ENCODE data around the gene PAGE2. TPM values are rescaled to one million over a fixed set of nuclear protein-coding genes. Genes with fewer than 3 reads are reported as not detected.

The PAGE2 gene
- total RNA-seq, 2 donors from 2014 or later = not detected

DNA sequence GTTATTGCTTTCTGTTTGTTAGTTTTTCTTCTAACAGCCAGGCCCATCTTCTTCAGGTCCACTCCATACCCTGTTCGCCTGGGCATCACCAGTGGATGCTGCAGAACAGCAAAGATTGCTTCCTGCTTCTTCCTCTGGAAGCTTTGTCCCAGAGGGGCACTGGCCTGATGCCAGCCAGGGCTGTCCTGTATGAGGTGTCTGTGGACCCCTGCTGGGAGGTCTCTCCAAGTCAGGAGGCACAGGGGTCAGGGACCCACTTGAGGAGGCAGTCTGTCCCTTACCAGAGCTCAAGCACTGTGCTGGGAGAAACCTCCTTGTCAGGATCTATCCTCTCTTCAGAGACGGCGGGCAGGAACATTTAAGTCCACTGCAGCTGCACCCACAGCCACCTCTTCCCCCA, 16.5 kb upstream of the PAGE2 start:
- DNase-seq (ENCODE audit: low spot score) = no peak
- TF ChIP-seq, protein P1, sequence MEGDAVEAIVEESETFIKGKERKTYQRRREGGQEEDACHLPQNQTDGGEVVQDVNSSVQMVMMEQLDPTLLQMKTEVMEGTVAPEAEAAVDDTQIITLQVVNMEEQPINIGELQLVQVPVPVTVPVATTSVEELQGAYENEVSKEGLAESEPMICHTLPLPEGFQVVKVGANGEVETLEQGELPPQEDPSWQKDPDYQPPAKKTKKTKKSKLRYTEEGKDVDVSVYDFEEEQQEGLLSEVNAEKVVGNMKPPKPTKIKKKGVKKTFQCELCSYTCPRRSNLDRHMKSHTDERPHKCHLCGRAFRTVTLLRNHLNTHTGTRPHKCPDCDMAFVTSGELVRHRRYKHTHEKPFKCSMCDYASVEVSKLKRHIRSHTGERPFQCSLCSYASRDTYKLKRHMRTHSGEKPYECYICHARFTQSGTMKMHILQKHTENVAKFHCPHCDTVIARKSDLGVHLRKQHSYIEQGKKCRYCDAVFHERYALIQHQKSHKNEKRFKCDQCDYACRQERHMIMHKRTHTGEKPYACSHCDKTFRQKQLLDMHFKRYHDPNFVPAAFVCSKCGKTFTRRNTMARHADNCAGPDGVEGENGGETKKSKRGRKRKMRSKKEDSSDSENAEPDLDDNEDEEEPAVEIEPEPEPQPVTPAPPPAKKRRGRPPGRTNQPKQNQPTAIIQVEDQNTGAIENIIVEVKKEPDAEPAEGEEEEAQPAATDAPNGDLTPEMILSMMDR (IDR thresholded peaks at IDR 0.05) = no peak

DNA sequence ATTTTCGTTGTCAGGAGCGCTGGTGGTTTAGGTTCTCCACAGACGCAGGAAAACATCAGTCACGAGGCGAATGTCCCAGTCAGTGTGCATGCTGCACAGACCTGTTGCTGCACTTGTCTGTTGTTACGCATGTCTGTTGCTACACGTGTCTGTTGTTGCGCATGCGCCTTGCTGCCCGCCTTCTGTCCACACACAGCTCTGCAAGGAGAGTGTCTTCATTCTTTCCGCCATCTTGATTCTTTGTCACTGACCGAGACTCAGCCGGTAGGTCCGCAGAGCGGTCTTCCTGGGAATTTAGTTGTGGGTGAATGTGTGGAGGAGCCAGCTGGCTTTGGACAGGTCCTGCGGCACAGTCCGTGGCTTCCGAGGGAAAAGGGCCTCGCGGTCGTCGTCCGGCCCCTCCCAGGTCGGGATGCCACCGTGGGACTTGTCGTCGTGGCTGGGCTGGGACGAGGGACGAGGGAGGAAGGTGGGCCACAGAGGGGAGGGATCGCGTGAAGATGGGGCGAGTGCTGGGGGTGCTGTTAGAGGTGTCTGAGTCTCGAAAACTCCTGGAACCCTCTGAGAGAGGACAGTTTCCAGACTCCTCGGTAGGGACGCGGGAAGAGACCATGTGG, 13.9 kb upstream of the PAGE2 start, which contains the start of gene PAGE2B:
Gene PAGE2B (plus strand): TSS at position 180 of the 617 bp plus-strand sequence. CDS start 1,012 bp downstream, outside the sequence.
- TF ChIP-seq, protein P1 (IDR thresholded peaks at IDR 0.05) = no peak

More for the DNA sequence above, 16.5 kb upstream of the PAGE2 start:
- peaks cover 0 to 11% of the 10 kb centered on the region in 2 donors for H3K9me3 ChIP-seq
- H3K27me3 ChIP-seq = no peaks in the 10 kb centered on the region
- no peak overlapping the region for H3K27ac ChIP-seq
- H3K4me3 ChIP-seq = no peak overlapping the region
- no peaks in the 10 kb centered on the region for H3K36me3 ChIP-seq
- H3K4me1 ChIP-seq = no peaks in the 10 kb centered on the region

DNA sequence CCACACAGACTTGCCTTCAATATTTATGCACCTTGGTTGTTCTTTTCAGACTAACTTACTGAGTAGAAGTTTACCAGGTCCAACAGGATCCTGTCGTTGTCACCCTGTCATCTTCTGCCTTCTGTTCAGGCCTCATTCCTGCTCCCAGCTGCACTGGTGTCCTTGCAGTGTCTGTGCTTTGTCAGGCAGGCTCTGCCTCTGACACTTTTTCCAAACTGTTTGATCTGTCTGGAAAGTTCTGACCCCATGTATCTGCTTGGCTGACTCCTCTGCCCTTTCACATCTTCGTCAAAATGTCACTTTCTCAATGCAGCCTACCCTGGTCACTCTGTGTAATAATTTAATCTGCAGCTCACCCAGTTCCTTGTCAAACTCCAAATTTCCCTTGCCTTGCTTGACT, 9.9 kb downstream of the PAGE2 start:
- Histone ChIP-seq H3K27ac (no peak overlapping the region), H3K9me3 (no peaks in the 10 kb centered on the region), H3K4me1 (no peaks in the 10 kb centered on the region), H3K27me3 (no peaks in the 10 kb centered on the region), H3K36me3 (no peaks in the 10 kb centered on the region), H3K4me3 (no peak overlapping the region)
- TF ChIP-seq, protein P1 (IDR thresholded peaks at IDR 0.05) = no peak
- no peak for DNase-seq (ENCODE audit: low spot score)

More for the DNA sequence above, 13.9 kb upstream of the PAGE2 start, which contains the start of gene PAGE2B:
- H3K4me1 ChIP-seq = no peaks in the 10 kb centered on the region
- H3K27ac ChIP-seq = no peak within 1 kb of the TSS
- no peaks in the 10 kb centered on the region for H3K9me3 ChIP-seq
- no peak for DNase-seq (ENCODE audit: low spot score)
- no peak within 1 kb of the TSS for H3K4me3 ChIP-seq
- no peaks in the 10 kb centered on the region for H3K27me3 ChIP-seq
- no peaks in the 10 kb centered on the region for H3K36me3 ChIP-seq

DNA sequence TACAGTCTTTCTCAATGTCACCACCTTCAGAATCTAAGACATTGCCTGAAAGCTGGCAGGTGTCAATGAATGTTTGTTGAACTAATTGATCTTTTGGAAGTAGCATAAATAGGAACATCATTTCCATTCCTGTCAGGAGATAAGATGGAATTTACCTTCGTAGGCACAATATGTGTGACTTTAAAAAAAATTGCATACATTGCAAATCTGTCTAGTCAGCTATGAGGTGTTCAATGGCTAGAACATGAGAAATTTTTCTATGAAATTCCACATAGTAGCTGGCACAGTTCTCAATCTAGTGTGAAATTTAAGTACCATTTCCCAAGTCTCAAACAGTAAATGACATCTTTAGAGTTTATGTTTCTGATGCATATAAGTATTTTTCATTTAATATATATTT, 10.3 kb downstream of the PAGE2 start:
- H3K27ac ChIP-seq = no peak overlapping the region
- no peaks in the 10 kb centered on the region for H3K27me3 ChIP-seq
- H3K4me3 ChIP-seq = no peak overlapping the region
- H3K9me3 ChIP-seq = no peaks in the 10 kb centered on the region
- no peak for DNase-seq (ENCODE audit: low spot score)
- no peaks in the 10 kb centered on the region for H3K4me1 ChIP-seq
- TF ChIP-seq, protein P1 (IDR thresholded peaks at IDR 0.05) = no peak
- no peaks in the 10 kb centered on the region for H3K36me3 ChIP-seq

DNA sequence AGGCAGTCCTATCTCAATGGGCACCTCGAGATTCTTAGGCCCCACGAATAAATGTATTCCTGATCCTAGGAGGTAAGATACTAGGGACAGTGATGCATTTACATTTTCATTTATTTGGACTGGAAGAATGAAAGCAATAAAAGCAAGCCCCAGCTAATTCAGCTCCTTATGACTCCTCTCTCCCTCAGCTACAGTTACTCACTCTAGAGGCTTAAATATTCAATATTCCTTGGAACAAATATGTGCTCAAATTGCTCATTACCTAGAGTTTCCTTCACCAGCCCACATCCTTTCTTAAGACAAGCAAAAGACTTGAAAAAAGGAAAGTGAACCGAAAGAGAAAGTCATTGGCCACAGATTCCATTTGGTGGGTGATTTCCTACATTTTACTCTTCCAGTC, 13.9 kb downstream of the PAGE2 start:
- TF ChIP-seq, protein P1 (IDR thresholded peaks at IDR 0.05) = no peak
- no peaks in the 10 kb centered on the region for H3K9me3 ChIP-seq
- no peaks in the 10 kb centered on the region for H3K27me3 ChIP-seq
- no peaks in the 10 kb centered on the region for H3K36me3 ChIP-seq
- no peak overlapping the region for H3K4me3 ChIP-seq
- DNase-seq (ENCODE audit: low spot score) = no peak
- no peak overlapping the region for H3K27ac ChIP-seq
- no peaks in the 10 kb centered on the region for H3K4me1 ChIP-seq

DNA sequence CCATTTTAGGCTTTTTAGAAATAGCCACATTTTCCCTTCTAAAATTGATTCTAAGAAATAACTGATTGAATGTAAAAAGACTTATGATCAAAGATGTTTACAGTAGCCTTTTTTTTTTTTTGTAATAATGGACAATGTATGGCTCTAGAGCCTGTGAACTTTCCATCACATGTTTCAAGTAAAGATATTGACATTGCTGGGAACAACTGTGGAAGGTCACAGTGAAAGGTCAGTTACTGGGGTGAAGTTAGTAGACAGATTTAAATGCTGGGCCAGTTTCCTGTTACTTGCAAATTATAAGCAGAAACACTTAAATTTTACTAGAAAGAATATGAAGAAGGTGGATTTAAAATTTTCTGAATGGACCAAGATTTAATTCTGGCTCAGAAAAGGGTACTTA, 18.4 kb downstream of the PAGE2 start:
- H3K4me1 ChIP-seq = no peaks in the 10 kb centered on the region
- no peaks in the 10 kb centered on the region for H3K27me3 ChIP-seq
- H3K4me3 ChIP-seq = no peak overlapping the region
- H3K36me3 ChIP-seq = no peaks in the 10 kb centered on the region
- no peaks in the 10 kb centered on the region for H3K9me3 ChIP-seq
- TF ChIP-seq, protein P1 (IDR thresholded peaks at IDR 0.05) = no peak
- no peak for DNase-seq (ENCODE audit: low spot score)
- H3K27ac ChIP-seq = no peak overlapping the region
